Caco-2 (cell line): ENCODE results near the gene DSTN. TPM values are rescaled to one million over a fixed set of nuclear protein-coding genes. Genes with fewer than 3 reads are reported as not detected.

ENCODE experiments used
- BruUV-seq: library from RNA; stranded (reverse); fragments of 400-500 nt; replicated peaks from 2 replicates; lab custom pipeline; 2021; lab: Mats Ljungman, UMichigan
- CTCF ChIA-PET: fragments of 300-600 bp; sonication (Branson Sonifier 250); formaldehyde crosslinking; loops from one replicate; lab custom pipeline; 2022; ENCODE audit warnings: antibody characterized with exemption; lab: Charles Lee
- POLR2A ChIA-PET: fragments of 300-600 bp; sonication (Branson Sonifier 250); formaldehyde crosslinking; loops from one replicate; lab custom pipeline; 2022; ENCODE audit warnings: antibody characterized with exemption; lab: Charles Lee
- DNase-seq, 2 experiments: peaks; one replicate each; pipeline versions ENCODE4 v3.0.0 to v3.0.0-alpha.2; 2020 to 2022
- H3K27me3 ChIP-seq: replicated peaks from 2 replicates; pipeline ENCODE4 v1.6.0; 2011; ENCODE audit warnings: low read length; ENCODE audit not compliant: control insufficient read depth, insufficient read depth
- H3K36me3 ChIP-seq: 2 replicates; pipeline ENCODE4 v1.5.1; 2011; ENCODE audit warnings: low read length; ENCODE audit not compliant: control insufficient read depth, insufficient read depth
- H3K4me1 ChIP-seq: fragments of 250-450 bp; sonication (Bioruptor Pico); 2 replicates; pipeline ENCODE4 v1.5.1; 2020; ENCODE audit warnings: mild to moderate bottlenecking
- H3K4me3 ChIP-seq: 2 replicates; pipeline ENCODE4 v1.5.1; 2011; ENCODE audit warnings: low read depth, mild to moderate bottlenecking, control low read depth, low read length
- H3K9me3 ChIP-seq: fragments of 250-450 bp; sonication (Bioruptor Pico); 2 replicates; pipeline ENCODE4 v1.5.1; 2020; ENCODE audit warnings: mild to moderate bottlenecking, moderate library complexity
- H3K27ac Mint-ChIP-seq: one replicate; pipeline ENCODE4 v1.8.0; 2022; ENCODE audit warnings: mixed read lengths; ENCODE audit not compliant: unreplicated experiment
- H3K27me3 Mint-ChIP-seq: one replicate; pipeline ENCODE4 v1.8.0; 2022; ENCODE audit warnings: mixed read lengths; ENCODE audit not compliant: insufficient read depth, unreplicated experiment
- H3K36me3 Mint-ChIP-seq: one replicate; pipeline ENCODE4 v1.8.0; 2022; ENCODE audit warnings: mild to moderate bottlenecking, mixed read lengths; ENCODE audit not compliant: insufficient read depth, unreplicated experiment
- H3K4me1 Mint-ChIP-seq: one replicate; pipeline ENCODE4 v1.8.0; 2022; ENCODE audit warnings: low read depth, mixed read lengths; ENCODE audit not compliant: unreplicated experiment
- H3K4me3 Mint-ChIP-seq: one replicate; pipeline ENCODE4 v1.8.0; 2022; ENCODE audit warnings: mild to moderate bottlenecking, moderate library complexity, mixed read lengths; ENCODE audit not compliant: unreplicated experiment
- H3K9me3 Mint-ChIP-seq: one replicate; pipeline ENCODE4 v1.8.0; 2022; ENCODE audit warnings: mixed read lengths; ENCODE audit not compliant: unreplicated experiment
- CTCF ChIP-seq, 2 experiments: fragments of 200-600 bp in 1 of 2; IDR thresholded peaks; 1 replicate in 1 of 2; 2 replicates in 1 of 2; pipeline versions ENCODE4 v1.5.1 to v1.8.0; 2011 to 2022; ENCODE audit warnings: antibody characterized with exemption in 1 of 2, control low read depth in 1 of 2, inconsistent platforms in 1 of 2, low read depth in 1 of 2, low read length in 1 of 2, mild to moderate bottlenecking in 1 of 2, moderate library complexity in 1 of 2; ENCODE audit not compliant: insufficient read depth in 1 of 2, severe bottlenecking in 1 of 2, unreplicated experiment in 1 of 2
- intact Hi-C: fragments of 100-400 bp; cut with micrococcal nuclease; formaldehyde crosslinking; loops from one replicate; pipeline ENCODE4 v1.10.0; 2022; ENCODE audit not compliant: unreplicated experiment
- total RNA-seq: library from RNA; stranded (reverse); gene quantifications from 2 replicates; pipeline ENCODE4 v1.2.3, GENCODE V29; 2022

DSTN gene
- total RNA-seq, 1 experiment from 2014 or later = 318 TPM

GRCh38 chr20:17647391-17648314 lies 77.8 kb downstream of the DSTN start:
- POLR2A ChIA-PET = no interaction called here
- no peak for DNase-seq
- intact Hi-C loops = no loop called here
- CTCF ChIA-PET = interaction anchor here (0.8 kb wide), 1 partner anchor 311 kb away, joined by 4 read pairs; no protein-coding TSS in a partner anchor
- H3K4me3 Mint-ChIP-seq = no peak overlapping the region
- peak overlapping the region; percentile 59 for H3K27ac Mint-ChIP-seq
- peaks cover 99% of the 10 kb centered on the region for H3K36me3 Mint-ChIP-seq
- Histone ChIP-seq H3K4me3 (no peak overlapping the region), H3K4me1 (0 out of 2 replicates have a peak, but pooled peaks cover 4% of the 10 kb centered on the region), H3K36me3 (peaks cover 8% of the 10 kb centered on the region), H3K27me3 (no peaks in the 10 kb centered on the region), H3K9me3 (no peaks in the 10 kb centered on the region)
- TF ChIP-seq CTCF (IDR thresholded peaks at IDR 0.05; ENCODE audit: insufficient read depth in 1 of 2, low read depth in 1 of 2, low read length in 1 of 2, severe bottlenecking in 1 of 2, unreplicated experiment in 1 of 2) = no peak
- H3K9me3 Mint-ChIP-seq = no peaks in the 10 kb centered on the region
- no peaks in the 10 kb centered on the region for H3K27me3 Mint-ChIP-seq
- H3K4me1 Mint-ChIP-seq = peaks cover 18% of the 10 kb centered on the region
- BruUV-seq = no TSS peak

- no TSS peak for BruUV-seq
- intact Hi-C loops = no loop called here
- no peak for TF ChIP-seq CTCF (IDR thresholded peaks at IDR 0.05; ENCODE audit: insufficient read depth in 1 of 2, low read depth in 1 of 2, low read length in 1 of 2, severe bottlenecking in 1 of 2, unreplicated experiment in 1 of 2)
- Histone ChIP-seq H3K27me3 (no peaks in the 10 kb centered on the region), H3K4me1 (0 out of 2 replicates have a peak, but pooled peaks cover 5% of the 10 kb centered on the region), H3K9me3 (no peaks in the 10 kb centered on the region), H3K36me3 (peaks cover 10% of the 10 kb centered on the region), H3K4me3 (no peak overlapping the region)
- CTCF ChIA-PET = interaction anchor here (0.8 kb wide), 1 partner anchor 310 kb away, joined by 4 read pairs; no protein-coding TSS in a partner anchor
- H3K27me3 Mint-ChIP-seq = no peaks in the 10 kb centered on the region
- no peak for DNase-seq
- POLR2A ChIA-PET = no interaction called here
- peak overlapping the region; percentile 59 for H3K27ac Mint-ChIP-seq
- no peak overlapping the region for H3K4me3 Mint-ChIP-seq
- peaks cover 18% of the 10 kb centered on the region for H3K4me1 Mint-ChIP-seq
- no peaks in the 10 kb centered on the region for H3K9me3 Mint-ChIP-seq
- H3K36me3 Mint-ChIP-seq = peaks cover 99% of the 10 kb centered on the region
These were observed 78.4 kb downstream of the DSTN start for GRCh38 chr20:17648315-17648646.

GRCh38 chr20:17648791-17649730 lies 79.2 kb downstream of the DSTN start:
- POLR2A ChIA-PET = no interaction called here
- H3K27me3 ChIP-seq = no peaks in the 10 kb centered on the region
- peaks cover 99% of the 10 kb centered on the region for H3K36me3 Mint-ChIP-seq
- peak; percentile 38 to 49 for DNase-seq
- no TSS peak for BruUV-seq
- peaks cover 10% of the 10 kb centered on the region for H3K36me3 ChIP-seq
- TF ChIP-seq CTCF (IDR thresholded peaks at IDR 0.05; ENCODE audit: insufficient read depth in 1 of 2, low read depth in 1 of 2, low read length in 1 of 2, severe bottlenecking in 1 of 2, unreplicated experiment in 1 of 2) = peak; percentile 52 to 53
- H3K27me3 Mint-ChIP-seq = no peaks in the 10 kb centered on the region
- H3K4me3 ChIP-seq = no peak overlapping the region
- H3K4me1 ChIP-seq = 0 out of 2 replicates have a peak, but pooled peaks cover 5% of the 10 kb centered on the region
- H3K4me3 Mint-ChIP-seq = no peak overlapping the region
- intact Hi-C loops = no loop called here
- no peak overlapping the region for H3K27ac Mint-ChIP-seq
- no peaks in the 10 kb centered on the region for H3K9me3 ChIP-seq
- peaks cover 18% of the 10 kb centered on the region for H3K4me1 Mint-ChIP-seq
- H3K9me3 Mint-ChIP-seq = no peaks in the 10 kb centered on the region
- CTCF ChIA-PET = interaction anchor here (0.6 to 1.1 kb wide), 5 partner anchors 9 to 141 kb away, joined by 3 to 4 read pairs (median 3); partner anchors contain the start of gene DSTN
